NCI-H2196 (cell line): ENCODE results near the gene KIF22.
A peak's percentile ranks its signal among the peaks of the same experiment; 100 is the strongest.
"Not testable (repeated sequence)": the region's sequence is repeated elsewhere in the genome, so short reads cannot be mapped to it uniquely, and the experiment has no call there.

Experiments used
- DNase-seq: peaks from one replicate; lab custom pipeline; 2025; ENCODE audit not compliant: unreplicated experiment; lab: John Stamatoyannopoulos, UW

KIF22 gene

DNA sequence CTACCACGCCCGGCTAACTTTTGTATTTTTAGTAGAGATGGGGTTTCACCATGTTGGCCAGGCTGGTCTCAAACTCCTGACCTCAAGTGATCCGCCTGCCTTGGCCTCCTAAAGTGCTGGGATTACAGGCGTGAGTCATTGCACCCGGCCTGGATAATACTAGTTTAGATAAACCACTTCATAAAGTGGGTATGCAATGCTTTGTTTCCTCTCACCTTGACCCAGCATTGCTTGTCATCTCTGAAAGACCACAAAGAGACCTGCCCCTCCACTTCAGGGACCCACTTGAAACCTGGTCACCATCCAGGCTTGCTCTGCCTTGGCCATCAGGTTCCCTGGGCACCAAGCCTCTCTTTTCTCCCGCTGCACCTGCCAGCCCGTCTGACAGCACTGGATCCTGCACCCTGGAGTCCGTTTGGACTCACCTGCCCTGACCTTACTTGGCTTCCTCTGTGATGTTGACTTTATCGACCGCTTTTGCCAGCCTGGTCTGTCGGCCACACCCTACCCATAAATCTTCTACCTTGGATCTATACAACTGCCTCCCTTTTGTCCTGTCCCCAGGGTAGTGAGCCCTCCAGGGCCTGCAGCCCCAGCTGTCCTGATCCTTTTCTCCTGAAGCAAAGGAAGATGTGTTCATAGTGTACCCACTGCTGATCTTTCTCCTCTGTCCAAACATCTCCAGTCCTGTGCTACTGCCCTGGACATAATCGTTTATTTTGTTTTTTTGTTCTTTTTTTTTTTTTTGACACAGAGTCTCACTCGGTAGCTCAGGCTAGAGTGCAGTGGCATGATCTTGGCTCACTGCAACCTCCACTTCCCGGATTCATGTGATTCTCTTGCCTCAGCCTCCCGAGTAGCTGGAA is 25.2 kb upstream of the KIF22 start:
- peak; percentile 89 for DNase-seq

DNA sequence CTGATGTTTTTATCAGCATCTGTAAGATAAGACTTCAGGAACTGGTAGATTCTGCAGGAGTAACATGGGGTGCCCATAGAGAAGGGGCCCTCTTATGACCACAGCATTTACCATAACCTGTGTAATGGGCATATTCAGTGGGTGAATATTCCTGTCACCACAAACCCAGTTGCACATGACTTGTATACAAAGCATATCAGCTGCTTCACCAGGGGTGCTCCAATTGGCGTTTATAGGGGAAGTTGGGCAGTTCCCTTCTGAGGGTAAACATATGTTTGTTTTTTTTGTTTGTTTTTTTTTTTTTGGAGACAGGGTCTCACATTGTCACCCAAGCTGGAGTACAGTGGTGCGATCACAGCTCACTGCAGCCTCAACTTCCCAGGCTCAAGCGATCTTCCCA is 24.0 kb upstream of the KIF22 start:
- DNase-seq = no peak

DNA sequence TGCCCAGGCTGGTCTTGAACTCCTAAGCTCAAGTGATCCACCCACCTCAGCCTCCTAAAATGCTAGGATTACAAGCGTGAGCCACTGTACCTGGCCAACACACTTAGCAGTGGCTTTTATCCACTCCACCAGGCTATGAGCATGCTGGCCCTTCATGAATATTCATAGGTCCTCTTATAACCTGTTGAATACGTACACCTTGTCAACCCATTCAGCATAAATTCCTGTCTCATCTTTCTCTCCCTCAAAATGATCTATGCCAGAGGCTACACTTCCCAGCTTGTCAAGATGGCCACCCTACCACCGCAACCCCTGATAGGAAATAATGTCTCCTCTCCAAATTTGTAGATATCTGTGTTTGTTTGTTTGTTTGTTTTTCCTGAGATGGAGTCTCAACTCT is 23.5 kb upstream of the KIF22 start:
- no peak for DNase-seq

DNA sequence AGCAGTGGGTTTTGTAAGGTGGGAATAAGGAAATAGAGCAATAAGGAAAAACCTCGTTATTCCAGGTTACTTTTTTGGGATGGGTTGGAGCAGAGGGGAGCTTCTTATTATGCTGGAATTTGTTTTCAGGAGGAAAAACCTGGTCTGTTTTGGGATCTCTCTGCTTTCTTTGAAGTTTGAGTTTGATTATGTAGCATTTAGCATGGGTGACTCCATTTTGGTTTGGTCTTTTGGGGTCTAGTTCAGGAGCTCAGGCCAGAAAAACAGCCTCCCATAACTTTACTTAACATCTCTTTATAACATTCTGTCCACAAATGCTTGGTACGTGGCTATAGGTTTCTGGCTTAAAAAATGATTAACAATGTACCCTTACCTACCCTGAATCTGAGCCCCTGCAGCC is 21.0 kb upstream of the KIF22 start:
- no peak for DNase-seq

DNA sequence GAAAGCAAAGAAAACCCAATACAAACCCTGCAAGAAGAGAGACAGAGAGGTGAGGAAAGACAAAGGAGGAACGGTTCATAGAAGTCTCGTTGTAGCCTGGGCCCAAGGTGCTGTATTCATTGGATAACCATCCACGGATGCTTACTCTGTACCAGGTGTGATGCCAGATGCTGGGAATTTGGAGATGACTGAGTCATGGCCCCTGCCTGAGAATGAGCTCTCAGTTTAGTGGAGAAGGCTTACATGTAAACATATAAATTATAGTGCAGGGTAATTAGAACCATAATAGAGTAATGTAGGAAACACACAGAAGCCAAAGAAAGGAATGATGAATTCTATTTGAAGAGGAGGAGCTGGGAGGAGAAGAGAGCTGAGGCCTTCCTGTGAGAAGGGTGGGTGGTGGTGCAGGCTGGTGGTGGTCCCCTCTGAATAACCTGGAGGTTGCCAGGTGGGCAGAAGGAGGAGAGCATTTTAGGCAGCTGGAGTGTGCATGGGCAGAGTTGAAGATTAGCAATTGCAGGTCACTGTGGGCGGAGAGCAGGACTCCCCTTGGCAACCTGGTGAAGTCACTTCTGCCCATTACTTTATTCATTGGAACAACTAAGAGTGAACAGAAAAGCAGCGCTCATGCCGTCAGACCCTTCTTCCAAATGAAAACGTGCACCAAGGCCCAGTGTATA is 20.2 kb upstream of the KIF22 start:
- DNase-seq = no peak

DNA sequence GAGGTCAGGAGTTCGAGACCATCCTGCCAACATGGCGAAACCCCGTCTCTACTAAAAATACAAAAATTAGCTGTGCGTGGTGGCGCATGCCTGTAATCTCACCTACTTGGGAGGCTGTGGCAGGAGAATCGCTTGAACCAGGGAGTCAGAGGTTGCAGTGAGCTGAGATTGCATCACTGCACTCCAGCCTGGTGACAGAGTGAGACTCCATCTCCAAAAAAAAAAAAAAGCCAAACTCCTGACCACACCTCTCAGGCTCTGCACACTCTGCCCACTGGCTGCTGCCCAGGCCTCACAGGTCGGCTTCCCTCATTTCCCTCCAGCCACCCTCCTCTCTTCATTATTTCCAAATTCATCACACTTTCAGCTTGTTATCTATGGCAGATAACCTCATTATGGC is 18.2 kb upstream of the KIF22 start:
- not testable (repeated sequence) for DNase-seq

DNA sequence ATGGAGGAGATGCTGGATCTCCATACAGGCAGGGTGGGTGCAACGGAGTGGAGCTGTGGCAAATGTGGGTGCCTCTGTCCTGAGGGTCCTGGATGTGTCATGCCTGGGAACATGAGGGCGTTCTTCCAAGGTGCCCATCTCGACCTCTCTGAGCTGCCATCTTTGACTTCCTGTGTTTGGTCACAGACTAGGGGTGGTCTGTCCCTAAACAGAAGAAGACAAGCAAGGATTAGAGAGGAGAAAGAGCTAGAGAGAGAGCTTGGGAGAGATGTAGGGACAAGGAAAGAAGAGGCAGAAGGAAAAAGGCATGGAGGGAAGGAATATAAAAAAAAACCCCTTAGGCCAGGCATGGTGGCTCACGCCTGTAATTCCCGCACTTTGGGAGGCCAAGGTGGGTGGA is 15.8 kb upstream of the KIF22 start:
- DNase-seq = no peak

DNA sequence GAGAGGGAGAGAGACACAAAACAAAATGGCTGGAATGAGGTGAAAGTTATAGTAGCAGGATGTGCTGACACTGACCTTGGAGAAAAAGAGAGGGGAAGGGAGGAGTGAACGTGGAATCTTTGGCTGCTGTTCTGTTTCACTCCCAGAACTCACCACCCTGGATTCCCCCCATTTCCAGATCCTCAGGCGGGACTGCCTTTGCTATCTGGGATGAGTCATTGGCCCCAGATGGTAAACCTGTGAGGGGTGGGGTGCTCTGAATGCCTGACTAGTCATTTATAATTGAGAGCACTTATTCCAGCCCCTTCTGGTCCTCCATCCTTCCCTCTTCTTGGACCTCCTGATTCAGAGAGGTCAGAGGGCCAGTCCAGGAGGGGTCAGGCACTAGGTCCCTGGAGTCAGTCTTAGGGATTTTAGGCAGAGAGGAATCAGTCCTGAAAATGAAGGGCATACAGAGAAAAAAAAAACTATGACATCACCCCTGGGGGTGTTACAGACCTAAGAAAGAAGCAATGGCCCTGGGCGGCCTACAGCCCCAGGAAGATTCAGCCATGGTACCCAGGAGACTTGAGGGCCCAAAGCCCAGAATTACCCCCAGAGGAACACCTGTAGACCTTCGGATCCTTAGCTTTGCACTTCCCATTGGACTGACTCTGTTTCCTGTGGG is 14.7 kb upstream of the KIF22 start:
- no peak for DNase-seq

DNA sequence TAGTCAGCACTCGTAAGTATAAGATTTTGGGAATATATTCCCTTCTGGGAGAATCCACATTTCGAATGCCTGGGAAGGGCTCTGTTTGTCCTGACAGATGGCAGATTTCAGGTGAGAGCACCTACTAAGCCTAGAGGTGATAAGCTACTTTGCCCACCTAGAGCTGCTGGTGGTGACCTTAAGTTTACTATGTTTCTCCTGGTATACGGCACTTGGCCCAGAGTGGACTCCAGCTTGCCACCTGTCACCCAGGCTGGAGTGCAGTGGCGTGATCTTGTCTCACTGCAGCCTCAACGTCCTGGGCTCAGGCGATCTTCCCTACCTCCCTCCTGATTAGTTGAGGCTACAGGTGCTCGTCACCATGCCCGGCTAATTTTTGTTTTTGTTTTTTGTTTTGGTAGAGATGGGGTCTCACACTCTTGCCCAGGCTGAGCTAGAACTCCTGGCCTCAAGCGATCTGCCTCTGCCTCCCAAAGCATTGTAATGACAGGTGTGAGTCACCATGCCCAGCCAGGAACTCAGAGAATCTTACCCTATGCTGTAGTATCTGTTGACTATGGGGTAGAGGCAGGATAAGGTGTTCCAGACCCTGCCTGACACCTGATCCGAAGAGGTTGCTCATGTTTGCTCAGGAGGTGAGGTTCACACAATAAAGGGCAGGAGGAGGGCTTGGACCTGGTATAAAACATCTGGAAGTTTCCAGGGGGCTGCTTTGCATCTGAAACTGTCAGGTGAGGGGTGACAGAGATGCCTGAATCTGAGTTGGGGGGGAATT is 12.8 kb upstream of the KIF22 start, which contains the start of gene ZG16:
ZG16 (plus strand) TSS at position 681 of the 775 bp plus-strand sequence. CDS start 1,011 bp downstream, outside the sequence.
- DNase-seq = no peak

DNA sequence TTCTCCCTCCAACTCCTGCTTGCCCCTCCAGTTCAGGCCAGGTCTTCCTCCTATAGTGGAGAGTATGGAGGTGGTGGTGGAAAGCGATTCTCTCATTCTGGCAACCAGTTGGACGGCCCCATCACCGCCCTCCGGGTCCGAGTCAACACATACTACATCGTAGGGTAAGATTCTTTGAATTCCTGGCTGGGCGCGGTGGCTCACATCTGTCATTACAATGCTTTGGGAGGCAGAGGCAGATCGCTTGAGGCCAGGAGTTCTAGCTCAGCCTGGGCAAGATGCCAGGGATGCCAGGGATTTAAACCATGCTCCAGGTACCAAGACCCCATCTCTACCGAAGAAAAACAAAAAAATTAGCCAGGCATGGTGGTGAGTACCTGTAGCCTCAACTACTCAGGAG is 11.1 kb upstream of the KIF22 start:
- DNase-seq = no peak

DNA sequence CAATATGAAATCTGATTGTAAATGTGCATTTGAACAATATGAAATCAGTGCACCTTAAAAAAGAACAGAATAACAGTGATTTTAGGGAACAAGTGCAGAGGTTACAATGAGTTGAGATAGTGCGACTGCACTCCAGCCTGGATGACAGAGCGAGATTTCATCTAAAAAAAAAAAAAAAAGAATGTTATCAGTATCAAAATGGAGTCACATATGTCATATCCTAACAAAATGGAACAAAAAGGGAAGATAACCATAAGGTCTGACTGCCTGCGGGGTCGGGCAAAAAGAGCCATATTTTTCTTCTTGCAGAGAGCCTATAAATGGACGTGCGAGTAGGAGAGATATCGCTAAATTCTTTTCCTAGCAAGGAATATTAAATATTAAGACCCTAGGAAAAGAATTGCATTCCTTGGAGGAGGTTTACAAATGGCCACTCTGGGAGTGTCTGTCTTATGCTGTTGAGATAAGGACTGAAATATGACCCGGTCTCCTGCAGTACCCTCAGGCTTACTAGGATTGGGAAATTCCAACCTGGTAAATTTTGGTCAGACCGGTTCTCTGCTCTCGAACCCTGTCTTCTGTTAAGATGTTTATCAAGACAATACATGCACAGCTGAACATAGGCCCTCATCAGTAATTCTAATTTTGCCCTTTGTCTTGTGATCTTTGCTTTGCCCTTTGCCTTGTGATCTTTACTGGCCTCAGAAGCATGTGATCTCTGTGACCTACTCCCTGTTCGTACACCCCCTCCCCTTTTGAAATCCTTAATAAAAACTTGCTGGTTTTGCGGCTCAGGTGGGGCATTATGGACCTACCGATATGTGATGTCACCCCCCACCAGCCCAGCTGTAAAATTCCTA is 7.2 kb upstream of the KIF22 start:
- DNase-seq = not testable (repeated sequence)

DNA sequence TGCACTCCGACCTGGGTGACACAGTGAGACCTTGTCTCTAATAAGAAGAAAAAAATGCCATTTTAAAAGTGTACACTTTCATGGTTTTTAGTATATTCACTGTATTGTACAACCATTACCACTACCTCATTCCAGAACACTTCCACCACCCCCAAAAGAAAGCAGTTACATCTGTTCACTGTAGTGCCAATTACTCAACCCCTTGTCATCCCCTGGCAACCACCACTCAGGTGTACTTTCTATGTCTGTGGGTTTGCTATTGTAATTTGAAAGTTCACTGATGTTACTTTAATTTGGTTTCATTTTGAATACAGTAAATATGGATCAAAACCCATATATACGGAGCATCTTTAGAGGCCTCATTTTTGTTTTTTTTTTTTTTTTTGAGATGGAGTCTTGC is 6.4 kb upstream of the KIF22 start:
- DNase-seq = no peak

DNA sequence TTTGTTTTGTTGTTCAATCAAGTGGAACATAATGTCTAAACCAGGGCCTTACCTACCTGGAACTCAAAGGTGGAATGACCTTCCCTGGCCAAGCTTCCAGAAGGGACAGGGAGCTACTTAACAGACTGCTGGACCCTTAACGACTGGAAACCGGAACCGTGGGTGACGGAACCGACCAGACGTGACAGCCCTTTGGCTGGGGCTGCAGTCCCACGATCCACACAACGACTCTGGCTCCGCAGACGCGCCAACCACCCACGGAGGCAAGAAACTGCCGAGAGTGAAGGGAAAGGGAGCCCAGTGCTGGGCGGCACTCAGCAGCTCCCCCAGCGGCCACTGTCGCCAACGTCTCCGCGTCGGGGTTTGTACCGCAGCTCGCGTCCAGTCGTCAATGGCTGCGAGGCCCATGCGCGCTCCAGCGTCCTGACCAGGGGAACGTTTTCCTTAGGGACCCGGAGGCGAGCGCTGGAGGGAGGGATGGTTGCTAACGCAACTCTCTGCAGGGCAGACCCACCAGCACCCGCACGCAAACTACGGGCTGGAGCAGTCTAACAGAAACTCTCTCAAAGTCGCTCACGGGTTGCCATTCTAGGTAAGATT is 5.5 kb upstream of the KIF22 start:
- DNase-seq = no peak

DNA sequence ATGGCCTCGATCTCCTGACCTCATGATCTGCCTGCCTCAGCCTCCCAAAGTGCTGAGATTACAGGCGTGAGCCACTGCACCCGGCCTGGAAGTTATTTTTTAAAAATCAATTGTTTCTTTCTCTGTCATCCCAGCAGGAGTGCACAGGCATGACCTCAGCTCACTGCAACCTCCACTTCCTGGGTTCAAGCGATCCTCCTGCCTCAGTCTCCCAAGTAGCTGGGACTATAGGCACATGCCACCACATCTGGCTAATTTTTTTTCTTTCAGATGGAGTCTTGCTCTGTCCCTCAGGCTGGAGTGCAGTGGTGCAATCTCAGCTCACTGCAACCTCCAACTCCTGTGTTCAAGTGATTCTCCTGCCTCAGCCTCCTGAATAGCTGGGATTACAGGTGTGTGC is 3.4 kb upstream of the KIF22 start:
- not testable (repeated sequence) for DNase-seq

DNA sequence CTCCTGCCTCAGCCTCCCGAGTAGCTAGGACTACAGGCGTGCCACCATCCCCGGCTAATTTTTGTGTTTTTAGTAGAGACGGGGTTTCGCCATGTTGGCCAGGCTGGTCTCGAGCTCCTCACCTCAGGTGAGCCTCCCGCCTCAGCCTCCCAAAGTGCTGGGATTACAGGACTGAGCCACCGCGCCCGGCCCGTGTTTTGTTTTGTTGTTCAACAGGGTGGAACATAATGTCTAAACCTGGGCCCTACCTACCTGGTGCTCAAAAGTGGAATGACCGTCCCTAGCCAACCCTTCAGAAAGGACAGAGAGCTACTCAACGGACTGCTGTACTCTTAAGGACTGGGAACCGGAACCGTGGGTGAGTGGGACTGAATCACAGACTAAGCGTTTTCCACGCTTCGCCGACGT is 772 bp upstream of the KIF22 start:
- DNase-seq = no peak

DNA sequence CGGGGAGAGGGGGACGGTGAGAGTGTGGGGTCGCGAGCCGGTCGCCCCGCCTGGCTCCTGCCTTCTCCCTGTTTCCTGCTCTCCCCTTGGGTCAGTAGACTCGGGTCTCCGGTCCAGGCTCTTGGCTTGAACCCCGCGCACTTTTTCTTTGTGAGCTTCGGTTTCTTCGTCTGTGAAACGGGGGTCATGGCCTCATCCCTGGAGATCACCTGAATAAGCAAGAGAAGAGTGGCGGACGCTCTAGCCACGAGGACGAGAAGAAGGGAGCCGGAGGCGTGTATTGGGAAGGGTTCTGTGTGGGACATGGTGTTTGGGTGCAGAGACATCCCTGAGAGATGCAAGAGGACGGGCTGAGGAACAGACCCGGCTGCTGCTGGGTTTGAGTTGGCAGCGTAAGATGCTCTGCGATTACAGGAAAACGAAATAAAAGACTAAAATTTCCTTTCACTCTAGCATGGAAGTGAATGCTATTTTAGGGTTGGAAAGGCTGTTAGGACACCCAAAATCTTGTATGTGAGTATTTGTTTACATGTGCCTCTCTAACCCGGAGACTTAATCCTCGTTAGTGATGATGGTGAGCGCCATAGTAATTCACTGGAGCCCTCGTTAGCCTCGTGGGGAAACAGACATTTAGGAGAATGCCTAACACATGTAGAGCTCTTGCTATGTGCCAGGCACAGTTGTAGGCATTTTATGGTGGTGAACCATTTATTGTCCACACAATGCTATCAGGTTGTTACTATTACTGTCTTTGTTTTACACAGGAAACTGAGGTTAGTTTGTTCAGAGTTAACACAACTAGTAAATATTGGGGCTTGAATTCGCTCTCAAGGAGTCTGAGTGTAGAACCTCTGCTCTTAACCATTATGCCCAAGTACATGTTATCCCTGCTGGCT is 646 bp downstream of the KIF22 start:
- no peak for DNase-seq

DNA sequence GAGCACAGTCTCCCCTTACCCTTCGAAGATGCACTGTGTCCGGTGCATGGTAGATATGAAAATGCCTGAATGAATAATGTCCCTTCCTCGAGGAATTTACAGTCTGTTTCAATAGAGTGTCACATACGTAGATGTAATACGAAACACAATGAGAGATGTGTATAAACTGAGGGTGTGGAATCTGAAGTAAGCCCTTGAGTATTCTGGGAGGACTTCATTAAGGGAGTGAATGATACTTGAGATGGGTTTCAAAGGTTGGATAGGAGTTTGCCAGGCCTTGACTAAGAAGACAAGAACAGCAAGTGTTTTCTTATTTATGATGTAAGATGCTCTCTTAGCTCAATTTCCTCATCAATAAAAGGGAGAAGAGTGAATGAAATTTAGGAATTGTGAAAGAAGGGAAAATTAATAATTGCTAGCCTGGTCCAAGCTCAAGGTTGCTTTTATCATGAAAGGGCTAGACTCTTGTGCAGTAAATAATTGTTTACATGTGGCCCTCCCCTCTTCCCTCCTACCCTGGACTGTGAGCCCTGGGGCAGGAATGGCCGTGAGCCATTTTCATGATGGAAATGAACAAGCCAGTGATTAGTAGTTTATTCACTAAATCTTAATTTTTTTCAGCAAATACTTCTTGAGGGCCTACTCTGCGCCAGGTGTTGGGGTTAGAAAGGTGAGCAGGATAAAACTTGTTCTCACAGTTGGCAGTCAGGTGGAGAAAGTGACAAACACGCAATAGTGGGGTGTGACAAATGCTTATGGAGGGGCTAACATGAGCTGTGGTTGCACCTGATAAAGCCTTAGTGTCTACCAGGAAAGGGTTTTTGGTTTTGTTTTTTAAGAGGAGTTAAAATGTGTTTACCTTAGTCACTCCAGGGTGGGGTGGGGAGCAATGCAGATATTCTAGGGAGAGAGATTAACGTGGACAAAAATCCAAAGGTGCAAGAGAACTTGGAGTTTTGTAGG is 1.6 kb downstream of the KIF22 start:
- DNase-seq = no peak

DNA sequence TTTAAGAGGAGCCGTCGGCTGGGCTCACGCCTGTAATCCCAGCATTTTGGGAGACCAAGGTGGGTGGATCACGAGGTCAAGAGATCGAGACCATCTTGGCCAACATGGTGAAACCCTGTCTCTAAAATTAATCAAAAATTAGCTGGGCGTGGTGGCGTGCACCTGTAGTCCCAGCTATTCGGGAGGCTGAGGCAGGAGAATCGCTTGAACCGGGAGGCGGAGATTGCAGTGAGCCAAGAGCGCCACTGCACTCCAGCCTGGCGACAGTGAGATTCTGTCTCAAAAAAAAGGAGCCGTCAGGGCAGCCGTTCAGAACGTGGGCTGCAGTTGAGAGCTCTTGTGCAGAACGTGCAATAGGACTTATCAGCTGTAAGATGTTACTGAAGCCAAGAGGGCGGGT is 2.6 kb downstream of the KIF22 start:
- DNase-seq = not testable (repeated sequence)
